NB4 (cell line): Measurements from ENCODE around the gene FPR1.

Source experiments
- POLR2A ChIP-seq: IDR thresholded peaks from 2 replicates; pipeline ENCODE4 v1.6.1; 2011; ENCODE audit warnings: mild to moderate bottlenecking; ENCODE audit not compliant: insufficient read length; ENCODE audit errors: extremely low read depth
- TF ChIP-seq, protein P1 (sequence below): IDR thresholded peaks from one replicate; pipeline ENCODE4 v1.5.1; 2012; ENCODE audit warnings: low read depth, low read length
- TF ChIP-seq, protein P2 (sequence below): IDR thresholded peaks from 2 replicates; pipeline ENCODE4 v1.6.1; 2011; ENCODE audit warnings: low read depth, low read length

DNA sequence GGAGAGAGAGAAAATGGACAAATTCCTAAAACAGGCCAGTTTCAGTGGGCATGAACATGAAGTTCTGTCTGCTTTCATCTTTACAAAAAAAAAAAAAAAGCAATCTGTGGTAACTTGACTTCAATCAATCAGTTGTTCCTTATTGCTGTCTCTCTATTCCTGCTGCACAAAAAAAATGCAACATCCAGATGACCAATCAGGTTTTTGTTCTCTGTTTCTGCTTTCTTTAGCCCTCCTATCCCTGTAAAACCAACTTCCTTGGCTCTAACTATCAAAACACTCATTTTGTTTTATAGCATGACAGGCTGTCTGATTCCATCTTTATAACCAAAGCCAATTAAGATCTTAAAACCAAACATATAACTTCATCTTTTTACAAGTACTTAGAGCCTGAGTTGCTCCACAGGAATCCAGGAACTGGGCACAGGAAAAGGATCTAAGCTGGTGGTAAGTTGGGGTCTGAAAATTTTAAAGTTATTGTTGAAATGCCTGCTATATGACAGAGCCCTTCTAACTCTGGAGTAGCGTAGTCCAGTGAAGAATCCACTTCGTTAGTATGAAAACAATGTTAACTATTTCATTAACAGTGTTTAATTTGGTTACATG, 43.3 kb upstream of the FPR1 start, which contains the start of gene FPR3:
- TF ChIP-seq, protein P1, sequence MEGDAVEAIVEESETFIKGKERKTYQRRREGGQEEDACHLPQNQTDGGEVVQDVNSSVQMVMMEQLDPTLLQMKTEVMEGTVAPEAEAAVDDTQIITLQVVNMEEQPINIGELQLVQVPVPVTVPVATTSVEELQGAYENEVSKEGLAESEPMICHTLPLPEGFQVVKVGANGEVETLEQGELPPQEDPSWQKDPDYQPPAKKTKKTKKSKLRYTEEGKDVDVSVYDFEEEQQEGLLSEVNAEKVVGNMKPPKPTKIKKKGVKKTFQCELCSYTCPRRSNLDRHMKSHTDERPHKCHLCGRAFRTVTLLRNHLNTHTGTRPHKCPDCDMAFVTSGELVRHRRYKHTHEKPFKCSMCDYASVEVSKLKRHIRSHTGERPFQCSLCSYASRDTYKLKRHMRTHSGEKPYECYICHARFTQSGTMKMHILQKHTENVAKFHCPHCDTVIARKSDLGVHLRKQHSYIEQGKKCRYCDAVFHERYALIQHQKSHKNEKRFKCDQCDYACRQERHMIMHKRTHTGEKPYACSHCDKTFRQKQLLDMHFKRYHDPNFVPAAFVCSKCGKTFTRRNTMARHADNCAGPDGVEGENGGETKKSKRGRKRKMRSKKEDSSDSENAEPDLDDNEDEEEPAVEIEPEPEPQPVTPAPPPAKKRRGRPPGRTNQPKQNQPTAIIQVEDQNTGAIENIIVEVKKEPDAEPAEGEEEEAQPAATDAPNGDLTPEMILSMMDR: no peak
- TF ChIP-seq, protein P2, sequence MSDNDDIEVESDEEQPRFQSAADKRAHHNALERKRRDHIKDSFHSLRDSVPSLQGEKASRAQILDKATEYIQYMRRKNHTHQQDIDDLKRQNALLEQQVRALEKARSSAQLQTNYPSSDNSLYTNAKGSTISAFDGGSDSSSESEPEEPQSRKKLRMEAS: no peak
- no peak for TF ChIP-seq POLR2A
